ENCODE data around the gene TPO.

The TPO gene

GRCh38 chr2:1413156-1413710 lies at the start of gene TPO:
TPO (plus strand) TSS chr2:1413463; CDS start chr2:1414409, 946 bp downstream.
- H3K36me3 ChIP-seq (ENCODE audit: control insufficient read depth in 2 of 2, insufficient read depth in 2 of 2, low read length in 2 of 2), result no peaks in the 10 kb centered on the region

GRCh38 chr2:1366546-1367134 lies 46.6 kb upstream of the TPO start:
- H3K9ac ChIP-seq (ENCODE audit: low read depth in 1 of 2, low read length in 2 of 2), result no peak overlapping the region
- H3K9me3 ChIP-seq (ENCODE audit: control insufficient read depth in 2 of 2, low read length in 2 of 2), result peaks cover 0 to 3% of the 10 kb centered on the region in 2 donors
- no peaks in the 10 kb centered on the region for H3K27me3 ChIP-seq (ENCODE audit: control insufficient read depth in 2 of 2, insufficient read depth in 2 of 2, low read length in 2 of 2)
- H3K36me3 ChIP-seq (ENCODE audit: control insufficient read depth in 2 of 2, insufficient read depth in 2 of 2, low read length in 2 of 2), result no peaks in the 10 kb centered on the region
- no peak overlapping the region for H3K4me3 ChIP-seq (ENCODE audit: low read length in 2 of 2)
- H3K4me1 ChIP-seq (ENCODE audit: control insufficient read depth in 2 of 2, insufficient read depth in 2 of 2, low read length in 2 of 2), result no peaks in the 10 kb centered on the region
- no peak overlapping the region for H3K27ac ChIP-seq (ENCODE audit: low read depth in 2 of 2, low read length in 2 of 2)

More at GRCh38 chr2:1413156-1413710, at the start of gene TPO:
- Histone ChIP-seq H3K9me3 (ENCODE audit: control insufficient read depth in 2 of 2, low read length in 2 of 2) (no peaks in the 10 kb centered on the region), H3K9ac (ENCODE audit: low read depth in 1 of 2, low read length in 2 of 2) (no peak within 1 kb of the TSS), H3K4me3 (ENCODE audit: low read length in 2 of 2) (no peak within 1 kb of the TSS), H3K27ac (ENCODE audit: low read depth in 2 of 2, low read length in 2 of 2) (no peak within 1 kb of the TSS), H3K4me1 (ENCODE audit: control insufficient read depth in 2 of 2, insufficient read depth in 2 of 2, low read length in 2 of 2) (no peaks in the 10 kb centered on the region), H3K27me3 (ENCODE audit: control insufficient read depth in 2 of 2, insufficient read depth in 2 of 2, low read length in 2 of 2) (peaks cover 0 to 2% of the 10 kb centered on the region in 2 donors)

GRCh38 chr2:1367601-1368000 lies 45.7 kb upstream of the TPO start:
- no peak overlapping the region for H3K4me3 ChIP-seq (ENCODE audit: low read length in 2 of 2)
- no peaks in the 10 kb centered on the region for H3K36me3 ChIP-seq (ENCODE audit: control insufficient read depth in 2 of 2, insufficient read depth in 2 of 2, low read length in 2 of 2)
- no peaks in the 10 kb centered on the region for H3K4me1 ChIP-seq (ENCODE audit: control insufficient read depth in 2 of 2, insufficient read depth in 2 of 2, low read length in 2 of 2)
- H3K27ac ChIP-seq (ENCODE audit: low read depth in 2 of 2, low read length in 2 of 2), result no peak overlapping the region
- H3K9ac ChIP-seq (ENCODE audit: low read depth in 1 of 2, low read length in 2 of 2), result no peak overlapping the region
- H3K27me3 ChIP-seq (ENCODE audit: control insufficient read depth in 2 of 2, insufficient read depth in 2 of 2, low read length in 2 of 2), result no peaks in the 10 kb centered on the region
- peaks cover 0 to 3% of the 10 kb centered on the region in 2 donors for H3K9me3 ChIP-seq (ENCODE audit: control insufficient read depth in 2 of 2, low read length in 2 of 2)

- Histone ChIP-seq H3K27ac (ENCODE audit: low read depth in 2 of 2, low read length in 2 of 2) (no peak overlapping the region), H3K4me3 (ENCODE audit: low read length in 2 of 2) (no peak overlapping the region)
Observed at GRCh38 chr2:1369905-1370304, 43.4 kb upstream of the TPO start.

GRCh38 chr2:1370461-1370860 lies 42.8 kb upstream of the TPO start:
- Histone ChIP-seq H3K27ac (ENCODE audit: low read depth in 2 of 2, low read length in 2 of 2) (no peak overlapping the region), H3K4me3 (ENCODE audit: low read length in 2 of 2) (no peak overlapping the region)

More at GRCh38 chr2:1369905-1370304, 43.4 kb upstream of the TPO start:
- Histone ChIP-seq H3K27me3 (ENCODE audit: control insufficient read depth in 2 of 2, insufficient read depth in 2 of 2, low read length in 2 of 2) (no peaks in the 10 kb centered on the region), H3K4me1 (ENCODE audit: control insufficient read depth in 2 of 2, insufficient read depth in 2 of 2, low read length in 2 of 2) (no peaks in the 10 kb centered on the region), H3K9ac (ENCODE audit: low read depth in 1 of 2, low read length in 2 of 2) (no peak overlapping the region), H3K9me3 (ENCODE audit: control insufficient read depth in 2 of 2, low read length in 2 of 2) (no peaks in the 10 kb centered on the region), H3K36me3 (ENCODE audit: control insufficient read depth in 2 of 2, insufficient read depth in 2 of 2, low read length in 2 of 2) (no peaks in the 10 kb centered on the region)

GRCh38 chr2:1371082-1371481 lies 42.2 kb upstream of the TPO start:
- Histone ChIP-seq H3K9ac (ENCODE audit: low read depth in 1 of 2, low read length in 2 of 2) (no peak overlapping the region), H3K4me1 (ENCODE audit: control insufficient read depth in 2 of 2, insufficient read depth in 2 of 2, low read length in 2 of 2) (no peaks in the 10 kb centered on the region), H3K27ac (ENCODE audit: low read depth in 2 of 2, low read length in 2 of 2) (no peak overlapping the region), H3K9me3 (ENCODE audit: control insufficient read depth in 2 of 2, low read length in 2 of 2) (no peaks in the 10 kb centered on the region), H3K36me3 (ENCODE audit: control insufficient read depth in 2 of 2, insufficient read depth in 2 of 2, low read length in 2 of 2) (no peaks in the 10 kb centered on the region), H3K27me3 (ENCODE audit: control insufficient read depth in 2 of 2, insufficient read depth in 2 of 2, low read length in 2 of 2) (no peaks in the 10 kb centered on the region), H3K4me3 (ENCODE audit: low read length in 2 of 2) (no peak overlapping the region)

More at GRCh38 chr2:1370461-1370860, 42.8 kb upstream of the TPO start:
- no peaks in the 10 kb centered on the region for H3K4me1 ChIP-seq (ENCODE audit: control insufficient read depth in 2 of 2, insufficient read depth in 2 of 2, low read length in 2 of 2)
- H3K27me3 ChIP-seq (ENCODE audit: control insufficient read depth in 2 of 2, insufficient read depth in 2 of 2, low read length in 2 of 2), result no peaks in the 10 kb centered on the region
- no peaks in the 10 kb centered on the region for H3K9me3 ChIP-seq (ENCODE audit: control insufficient read depth in 2 of 2, low read length in 2 of 2)
- no peak overlapping the region for H3K9ac ChIP-seq (ENCODE audit: low read depth in 1 of 2, low read length in 2 of 2)
- no peaks in the 10 kb centered on the region for H3K36me3 ChIP-seq (ENCODE audit: control insufficient read depth in 2 of 2, insufficient read depth in 2 of 2, low read length in 2 of 2)

GRCh38 chr2:1373830-1374229 lies 39.4 kb upstream of the TPO start:
- Histone ChIP-seq H3K36me3 (ENCODE audit: control insufficient read depth in 2 of 2, insufficient read depth in 2 of 2, low read length in 2 of 2) (no peaks in the 10 kb centered on the region), H3K9me3 (ENCODE audit: control insufficient read depth in 2 of 2, low read length in 2 of 2) (no peaks in the 10 kb centered on the region), H3K4me1 (ENCODE audit: control insufficient read depth in 2 of 2, insufficient read depth in 2 of 2, low read length in 2 of 2) (no peaks in the 10 kb centered on the region), H3K27ac (ENCODE audit: low read depth in 2 of 2, low read length in 2 of 2) (no peak overlapping the region), H3K4me3 (ENCODE audit: low read length in 2 of 2) (no peak overlapping the region), H3K27me3 (ENCODE audit: control insufficient read depth in 2 of 2, insufficient read depth in 2 of 2, low read length in 2 of 2) (no peaks in the 10 kb centered on the region), H3K9ac (ENCODE audit: low read depth in 1 of 2, low read length in 2 of 2) (no peak overlapping the region)

GRCh38 chr2:1374287-1374686 lies 39.0 kb upstream of the TPO start:
- Histone ChIP-seq H3K4me3 (ENCODE audit: low read length in 2 of 2) (no peak overlapping the region), H3K27ac (ENCODE audit: low read depth in 2 of 2, low read length in 2 of 2) (no peak overlapping the region)

GRCh38 chr2:1375794-1376193 lies 37.5 kb upstream of the TPO start:
- no peaks in the 10 kb centered on the region for H3K36me3 ChIP-seq (ENCODE audit: control insufficient read depth in 2 of 2, insufficient read depth in 2 of 2, low read length in 2 of 2)
- H3K27ac ChIP-seq (ENCODE audit: low read depth in 2 of 2, low read length in 2 of 2), result no peak overlapping the region
- H3K4me1 ChIP-seq (ENCODE audit: control insufficient read depth in 2 of 2, insufficient read depth in 2 of 2, low read length in 2 of 2), result no peaks in the 10 kb centered on the region
- H3K27me3 ChIP-seq (ENCODE audit: control insufficient read depth in 2 of 2, insufficient read depth in 2 of 2, low read length in 2 of 2), result no peaks in the 10 kb centered on the region
- H3K9me3 ChIP-seq (ENCODE audit: control insufficient read depth in 2 of 2, low read length in 2 of 2), result no peaks in the 10 kb centered on the region
- H3K9ac ChIP-seq (ENCODE audit: low read depth in 1 of 2, low read length in 2 of 2), result no peak overlapping the region
- no peak overlapping the region for H3K4me3 ChIP-seq (ENCODE audit: low read length in 2 of 2)

More at GRCh38 chr2:1374287-1374686, 39.0 kb upstream of the TPO start:
- Histone ChIP-seq H3K4me1 (ENCODE audit: control insufficient read depth in 2 of 2, insufficient read depth in 2 of 2, low read length in 2 of 2) (no peaks in the 10 kb centered on the region), H3K36me3 (ENCODE audit: control insufficient read depth in 2 of 2, insufficient read depth in 2 of 2, low read length in 2 of 2) (no peaks in the 10 kb centered on the region), H3K9me3 (ENCODE audit: control insufficient read depth in 2 of 2, low read length in 2 of 2) (no peaks in the 10 kb centered on the region), H3K27me3 (ENCODE audit: control insufficient read depth in 2 of 2, insufficient read depth in 2 of 2, low read length in 2 of 2) (no peaks in the 10 kb centered on the region), H3K9ac (ENCODE audit: low read depth in 1 of 2, low read length in 2 of 2) (no peak overlapping the region)

- Histone ChIP-seq H3K4me1 (ENCODE audit: control insufficient read depth in 2 of 2, insufficient read depth in 2 of 2, low read length in 2 of 2) (no peaks in the 10 kb centered on the region), H3K36me3 (ENCODE audit: control insufficient read depth in 2 of 2, insufficient read depth in 2 of 2, low read length in 2 of 2) (no peaks in the 10 kb centered on the region), H3K4me3 (ENCODE audit: low read length in 2 of 2) (no peak overlapping the region)
Observed at GRCh38 chr2:1377473-1377872, 35.8 kb upstream of the TPO start.

More at GRCh38 chr2:1377473-1377872, 35.8 kb upstream of the TPO start:
- Histone ChIP-seq H3K9ac (ENCODE audit: low read depth in 1 of 2, low read length in 2 of 2) (no peak overlapping the region), H3K27ac (ENCODE audit: low read depth in 2 of 2, low read length in 2 of 2) (no peak overlapping the region), H3K9me3 (ENCODE audit: control insufficient read depth in 2 of 2, low read length in 2 of 2) (no peaks in the 10 kb centered on the region), H3K27me3 (ENCODE audit: control insufficient read depth in 2 of 2, insufficient read depth in 2 of 2, low read length in 2 of 2) (no peaks in the 10 kb centered on the region)

All from mucosa of rectum (tissue), 2 donors.